Kidney capillary endothelial cell (primary cell): Measurements from ENCODE around the gene ADAMTSL4.
"Not testable (repeated sequence)": the region's sequence is repeated elsewhere in the genome, so short reads cannot be mapped to it uniquely, and the experiment has no call there.

ENCODE experiments used
- DNase-seq: peaks from one replicate; pipeline ENCODE4 v3.0.0-alpha.2; 2018; ENCODE audit warnings: low spot score

The ADAMTSL4 gene

DNA sequence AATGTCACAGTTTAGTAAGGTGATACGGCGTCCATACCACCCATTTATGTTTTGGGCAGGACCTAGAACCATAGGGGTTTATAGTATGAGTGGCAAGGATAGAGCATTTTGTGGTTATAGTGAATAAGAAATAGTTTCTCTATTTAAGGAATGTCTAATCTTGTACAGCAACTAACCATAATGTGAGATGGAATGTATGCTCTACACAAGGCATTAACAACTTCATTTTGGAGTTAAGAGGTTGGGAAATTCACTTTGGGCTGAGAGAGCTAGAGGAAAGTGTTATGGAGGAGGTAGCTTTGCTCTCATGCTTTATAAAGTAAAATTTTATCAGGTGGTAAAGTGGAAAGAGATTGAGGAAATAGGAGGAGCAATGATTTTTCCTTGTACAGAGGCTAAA is 33.2 kb downstream of the ADAMTSL4 start:
- no peak for DNase-seq

DNA sequence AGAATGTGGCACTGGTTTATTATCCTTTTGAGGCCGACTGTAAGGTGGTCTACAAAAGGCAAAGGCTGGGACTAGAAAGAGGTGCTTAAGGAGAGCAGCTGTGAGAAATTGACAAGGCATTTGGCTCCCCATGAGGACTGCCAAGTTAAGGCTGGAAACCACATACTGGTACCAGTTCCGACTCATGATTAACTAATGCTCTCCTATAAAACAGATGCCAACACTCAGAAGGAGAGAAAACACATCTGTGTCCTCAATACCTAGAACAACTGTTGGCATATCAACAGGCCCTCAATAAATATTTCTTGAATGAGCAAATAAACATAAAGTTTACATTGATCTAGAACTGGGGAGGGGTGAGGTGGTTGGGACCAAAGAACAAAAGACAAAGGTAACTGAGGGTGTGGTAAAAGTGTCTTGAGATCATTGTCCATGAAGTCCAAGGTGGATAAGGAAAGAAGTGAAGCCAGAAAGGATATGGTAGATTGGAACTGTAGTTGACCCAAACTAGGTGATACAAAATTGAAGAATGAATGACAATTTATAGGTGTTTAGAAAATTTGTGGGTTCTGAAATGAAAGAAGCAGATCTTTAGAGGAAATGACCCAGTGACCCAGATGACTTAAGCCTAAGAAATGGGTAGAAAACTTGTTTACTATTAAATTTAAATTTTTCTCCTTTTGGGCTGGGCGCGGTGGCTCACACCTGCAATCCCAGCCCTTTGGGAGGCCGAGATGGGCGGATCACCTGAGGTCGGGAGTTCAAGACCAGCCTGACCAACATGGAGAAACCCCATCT is 47.1 kb downstream of the ADAMTSL4 start:
- no peak for DNase-seq

DNA sequence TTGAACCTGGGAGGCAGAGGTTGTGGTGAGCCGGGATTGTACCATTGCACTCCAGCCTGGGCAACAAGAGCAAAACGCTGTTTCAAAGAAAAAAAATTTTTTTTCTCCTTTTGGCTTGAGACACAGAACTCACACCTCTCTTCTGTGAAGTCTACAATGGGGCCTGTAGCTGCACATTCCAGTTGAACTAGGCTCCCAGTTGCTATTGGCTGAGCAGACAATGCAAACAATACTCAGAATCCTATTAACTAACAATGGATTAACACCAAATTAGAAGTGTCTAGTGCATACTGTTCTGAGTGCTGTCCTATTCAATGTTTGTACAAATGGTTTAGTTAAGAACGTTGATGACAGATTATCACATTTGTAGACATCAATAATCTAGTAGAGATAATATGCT is 47.8 kb downstream of the ADAMTSL4 start:
- DNase-seq, result no peak

DNA sequence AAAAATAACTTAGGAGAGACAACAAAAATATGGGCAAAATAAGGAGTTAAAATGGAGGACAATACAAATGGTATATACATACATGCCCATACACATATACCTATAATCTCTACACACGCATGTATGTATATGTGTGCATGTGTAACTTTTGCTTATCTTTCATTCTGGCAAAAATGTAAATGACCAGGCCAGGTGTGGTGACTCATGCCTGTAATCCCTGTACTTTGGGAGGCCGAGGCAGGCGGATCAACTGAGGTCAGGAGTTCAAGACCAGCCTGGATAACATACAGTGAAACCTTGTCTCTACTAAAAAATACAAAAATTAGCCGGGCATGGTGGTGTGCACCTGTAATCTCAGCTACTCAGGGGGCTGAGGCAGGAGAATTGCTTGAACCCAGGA is 49.1 kb downstream of the ADAMTSL4 start:
- DNase-seq, result not testable (repeated sequence)

DNA sequence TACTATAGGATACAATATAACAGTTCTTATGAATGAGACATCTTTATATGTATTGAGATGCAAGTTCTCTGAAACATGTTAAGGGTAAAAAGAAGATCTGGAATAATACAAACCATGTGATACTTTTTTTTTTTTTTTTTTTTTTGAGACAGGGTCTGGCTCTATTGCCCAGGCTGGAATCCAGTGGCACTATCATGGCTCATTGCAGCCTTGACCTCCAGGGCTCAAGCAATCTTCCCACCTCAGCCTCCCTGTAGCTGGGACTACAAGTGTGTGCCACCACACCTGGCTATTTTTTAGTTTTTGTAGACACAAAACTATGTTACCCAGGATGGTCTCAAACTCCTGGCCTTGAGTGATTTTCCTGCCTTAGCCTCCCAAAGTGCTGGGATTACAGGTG is 52.3 kb downstream of the ADAMTSL4 start:
- no peak for DNase-seq

DNA sequence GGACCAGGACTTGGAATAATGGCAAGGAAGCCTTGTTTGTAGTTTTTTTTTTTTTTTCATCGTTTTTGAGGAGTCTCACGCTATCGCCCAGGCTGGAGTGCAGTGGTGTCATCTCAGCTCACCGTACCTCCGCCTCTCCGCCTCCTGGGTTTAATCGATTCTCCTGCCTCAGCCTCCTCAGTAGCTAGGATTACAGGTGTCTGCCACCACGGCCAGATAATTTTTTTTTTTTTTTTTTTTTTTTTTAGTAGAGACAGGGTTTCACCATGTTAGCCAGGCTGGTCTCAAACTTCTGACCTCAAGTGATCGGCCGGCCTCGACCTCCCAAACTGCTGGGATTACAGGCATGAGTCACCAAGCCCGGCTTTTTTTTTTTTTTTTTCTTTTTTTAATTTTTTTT is 53.2 kb downstream of the ADAMTSL4 start:
- not testable (repeated sequence) for DNase-seq

DNA sequence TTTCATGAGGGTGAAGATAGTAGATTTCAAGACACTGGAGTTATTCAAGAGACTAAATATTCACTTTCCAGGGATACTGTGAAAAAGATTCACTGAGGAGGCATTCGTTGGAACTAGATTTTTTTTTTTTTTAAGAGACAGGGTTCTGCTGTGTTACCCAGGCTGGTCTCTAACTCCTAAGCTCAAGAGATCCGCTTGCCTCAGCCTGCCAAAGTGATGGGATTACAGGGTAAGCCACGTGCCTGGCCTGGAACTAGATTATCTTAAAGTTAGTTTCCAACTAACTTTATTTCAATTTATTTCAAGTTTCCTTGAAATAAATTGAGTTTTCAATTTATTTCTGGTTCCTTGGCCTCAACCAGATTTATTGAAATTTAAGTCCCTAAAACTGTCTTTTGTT is 54.5 kb downstream of the ADAMTSL4 start:
- DNase-seq, result no peak

DNA sequence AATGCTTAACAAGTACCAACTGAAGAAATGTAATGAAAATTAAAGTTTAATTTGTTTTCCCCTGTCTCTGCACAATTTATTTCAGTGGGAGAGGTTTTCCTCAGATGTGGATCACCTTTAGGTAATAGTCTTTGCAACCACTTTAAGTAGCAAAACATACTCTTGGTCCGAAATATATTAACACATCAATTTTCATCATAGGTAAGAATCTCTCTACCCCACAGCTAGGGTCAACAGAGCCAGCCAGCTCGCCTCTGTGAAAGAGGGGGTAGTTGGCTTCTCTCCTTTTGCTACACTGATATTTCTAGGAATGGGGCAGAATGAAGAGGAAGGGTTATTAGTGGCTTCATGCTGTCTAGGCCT is 55.0 kb downstream of the ADAMTSL4 start:
- DNase-seq, result no peak

DNA sequence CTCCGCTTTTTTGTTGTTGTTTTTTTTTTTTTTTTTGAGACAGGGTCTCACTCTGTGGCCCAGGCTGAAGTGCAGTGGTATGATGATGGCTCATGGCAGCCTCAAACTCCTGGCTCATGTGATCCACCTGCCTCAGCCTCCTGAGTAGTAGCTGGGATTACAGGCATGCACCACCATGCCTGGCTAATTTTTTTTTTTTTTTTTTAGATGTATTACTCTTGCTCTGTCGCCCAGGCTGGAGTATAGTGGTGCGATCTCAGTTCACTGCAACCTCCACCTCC is 56.2 kb downstream of the ADAMTSL4 start:
- not testable (repeated sequence) for DNase-seq

DNA sequence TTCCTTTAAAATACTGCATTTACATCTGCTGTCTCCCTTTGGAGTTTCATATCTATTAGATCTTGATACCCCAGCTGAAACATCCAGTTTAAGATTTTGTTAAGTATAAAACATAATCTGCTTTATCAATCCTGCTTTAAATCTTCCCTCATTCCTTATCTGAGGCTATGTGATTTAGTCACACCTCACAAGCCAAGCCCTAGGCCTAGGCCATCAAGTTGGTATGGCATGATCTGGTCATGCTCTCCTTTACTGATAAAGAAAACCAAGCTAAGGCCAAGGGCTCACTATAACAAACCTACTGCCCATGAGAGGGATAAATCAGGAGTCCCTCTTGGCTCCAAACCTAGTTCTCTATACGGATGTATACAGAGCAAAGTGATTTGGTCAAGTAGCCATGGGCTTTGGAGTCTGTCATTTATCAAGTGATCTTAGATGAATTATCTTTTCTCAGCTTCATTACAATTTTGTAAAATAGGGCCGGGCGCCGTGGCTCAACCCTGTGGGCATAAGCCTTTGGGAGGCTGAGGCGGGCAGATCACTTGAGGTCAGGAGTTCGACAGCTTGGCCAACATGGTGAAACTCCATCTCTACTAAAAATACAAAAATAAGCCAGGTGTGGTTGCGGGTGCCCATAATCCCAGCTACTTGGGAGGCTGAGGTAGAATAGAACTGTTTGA is 57.4 kb downstream of the ADAMTSL4 start:
- no peak for DNase-seq

DNA sequence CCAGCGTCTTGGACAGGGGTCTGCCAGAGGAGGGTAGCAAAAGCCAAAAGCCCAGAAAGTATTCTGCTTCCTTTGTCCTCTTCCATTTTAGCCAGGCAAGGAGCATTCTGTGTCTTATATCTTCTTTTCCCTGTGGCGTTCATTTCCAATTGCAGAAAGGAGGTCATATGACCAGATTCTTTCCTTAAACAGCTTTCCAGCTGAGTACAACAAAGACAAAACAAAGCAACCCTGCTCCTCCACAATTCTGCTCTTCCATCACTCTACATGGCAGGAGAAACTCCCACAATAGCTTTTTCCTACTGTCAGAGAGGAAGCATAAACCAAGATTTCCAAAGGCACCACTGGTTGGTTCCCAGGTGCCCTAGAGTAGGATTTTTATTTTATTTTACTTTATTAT is 60.5 kb downstream of the ADAMTSL4 start:
- no peak for DNase-seq
